ENCODE results near the gene BRCA2.

BRCA2 gene, protein sequence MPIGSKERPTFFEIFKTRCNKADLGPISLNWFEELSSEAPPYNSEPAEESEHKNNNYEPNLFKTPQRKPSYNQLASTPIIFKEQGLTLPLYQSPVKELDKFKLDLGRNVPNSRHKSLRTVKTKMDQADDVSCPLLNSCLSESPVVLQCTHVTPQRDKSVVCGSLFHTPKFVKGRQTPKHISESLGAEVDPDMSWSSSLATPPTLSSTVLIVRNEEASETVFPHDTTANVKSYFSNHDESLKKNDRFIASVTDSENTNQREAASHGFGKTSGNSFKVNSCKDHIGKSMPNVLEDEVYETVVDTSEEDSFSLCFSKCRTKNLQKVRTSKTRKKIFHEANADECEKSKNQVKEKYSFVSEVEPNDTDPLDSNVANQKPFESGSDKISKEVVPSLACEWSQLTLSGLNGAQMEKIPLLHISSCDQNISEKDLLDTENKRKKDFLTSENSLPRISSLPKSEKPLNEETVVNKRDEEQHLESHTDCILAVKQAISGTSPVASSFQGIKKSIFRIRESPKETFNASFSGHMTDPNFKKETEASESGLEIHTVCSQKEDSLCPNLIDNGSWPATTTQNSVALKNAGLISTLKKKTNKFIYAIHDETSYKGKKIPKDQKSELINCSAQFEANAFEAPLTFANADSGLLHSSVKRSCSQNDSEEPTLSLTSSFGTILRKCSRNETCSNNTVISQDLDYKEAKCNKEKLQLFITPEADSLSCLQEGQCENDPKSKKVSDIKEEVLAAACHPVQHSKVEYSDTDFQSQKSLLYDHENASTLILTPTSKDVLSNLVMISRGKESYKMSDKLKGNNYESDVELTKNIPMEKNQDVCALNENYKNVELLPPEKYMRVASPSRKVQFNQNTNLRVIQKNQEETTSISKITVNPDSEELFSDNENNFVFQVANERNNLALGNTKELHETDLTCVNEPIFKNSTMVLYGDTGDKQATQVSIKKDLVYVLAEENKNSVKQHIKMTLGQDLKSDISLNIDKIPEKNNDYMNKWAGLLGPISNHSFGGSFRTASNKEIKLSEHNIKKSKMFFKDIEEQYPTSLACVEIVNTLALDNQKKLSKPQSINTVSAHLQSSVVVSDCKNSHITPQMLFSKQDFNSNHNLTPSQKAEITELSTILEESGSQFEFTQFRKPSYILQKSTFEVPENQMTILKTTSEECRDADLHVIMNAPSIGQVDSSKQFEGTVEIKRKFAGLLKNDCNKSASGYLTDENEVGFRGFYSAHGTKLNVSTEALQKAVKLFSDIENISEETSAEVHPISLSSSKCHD (N-terminal part only)

DNA sequence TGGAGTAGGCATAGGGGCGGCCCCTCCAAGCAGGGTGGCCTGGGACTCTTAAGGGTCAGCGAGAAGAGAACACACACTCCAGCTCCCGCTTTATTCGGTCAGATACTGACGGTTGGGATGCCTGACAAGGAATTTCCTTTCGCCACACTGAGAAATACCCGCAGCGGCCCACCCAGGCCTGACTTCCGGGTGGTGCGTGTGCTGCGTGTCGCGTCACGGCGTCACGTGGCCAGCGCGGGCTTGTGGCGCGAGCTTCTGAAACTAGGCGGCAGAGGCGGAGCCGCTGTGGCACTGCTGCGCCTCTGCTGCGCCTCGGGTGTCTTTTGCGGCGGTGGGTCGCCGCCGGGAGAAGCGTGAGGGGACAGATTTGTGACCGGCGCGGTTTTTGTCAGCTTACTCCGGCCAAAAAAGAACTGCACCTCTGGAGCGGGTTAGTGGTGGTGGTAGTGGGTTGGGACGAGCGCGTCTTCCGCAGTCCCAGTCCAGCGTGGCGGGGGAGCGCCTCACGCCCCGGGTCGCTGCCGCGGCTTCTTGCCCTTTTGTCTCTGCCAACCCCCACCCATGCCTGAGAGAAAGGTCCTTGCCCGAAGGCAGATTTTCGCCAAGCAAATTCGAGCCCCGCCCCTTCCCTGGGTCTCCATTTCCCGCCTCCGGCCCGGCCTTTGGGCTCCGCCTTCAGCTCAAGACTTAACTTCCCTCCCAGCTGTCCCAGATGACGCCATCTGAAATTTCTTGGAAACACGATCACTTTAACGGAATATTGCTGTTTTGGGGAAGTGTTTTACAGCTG, at the start of gene BRCA2, which contains the start of gene ZAR1L:
TSS of gene BRCA2 (plus strand) at position 271 of the 790 bp plus-strand sequence. CDS start 953 bp downstream, outside the sequence.
TSS of gene ZAR1L (minus strand) at position 126 of the 790 bp plus-strand sequence. CDS start 3,438 bp downstream, outside the sequence.
- DNase-seq: peak; percentile 37

DNA sequence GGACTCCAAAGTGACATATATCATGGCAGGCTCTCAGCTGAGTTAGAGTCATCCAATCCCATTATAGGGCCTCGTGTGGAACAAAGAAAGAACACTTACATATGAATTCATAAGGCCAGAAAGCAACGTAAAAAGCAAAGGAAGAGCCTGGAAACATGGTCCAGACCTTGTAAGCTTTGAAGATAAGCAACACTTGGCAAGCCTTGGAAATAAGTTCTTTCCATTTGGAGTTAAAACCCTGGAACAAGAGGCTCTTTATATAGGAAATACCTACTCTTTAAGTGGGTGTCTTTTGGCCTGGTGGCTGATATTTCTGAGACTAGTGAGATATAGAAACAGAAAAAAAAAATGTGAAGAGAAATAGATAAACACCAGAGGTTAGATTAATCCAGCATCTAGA, 49.6 kb upstream of the BRCA2 start:
- DNase-seq: no peak

DNA sequence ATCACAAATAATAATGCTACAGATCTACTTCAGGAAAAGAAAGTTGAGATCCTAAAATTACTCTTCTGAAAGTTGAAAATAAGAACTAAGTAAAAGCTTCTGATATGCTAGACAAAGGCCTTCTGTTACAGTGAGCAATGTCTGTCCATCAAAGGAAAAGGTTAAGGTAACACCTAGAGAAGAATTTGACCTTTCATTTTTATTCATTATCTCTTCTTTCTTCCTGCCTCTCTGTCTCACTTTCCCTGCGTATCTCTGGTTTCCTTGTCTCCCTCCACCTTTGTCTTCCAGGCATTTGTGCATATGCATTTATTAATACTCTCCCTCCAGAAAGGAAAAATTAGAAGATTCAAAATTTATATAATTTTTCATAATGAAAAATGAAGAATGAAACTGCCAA, 49.2 kb upstream of the BRCA2 start:
- no peak for DNase-seq

DNA sequence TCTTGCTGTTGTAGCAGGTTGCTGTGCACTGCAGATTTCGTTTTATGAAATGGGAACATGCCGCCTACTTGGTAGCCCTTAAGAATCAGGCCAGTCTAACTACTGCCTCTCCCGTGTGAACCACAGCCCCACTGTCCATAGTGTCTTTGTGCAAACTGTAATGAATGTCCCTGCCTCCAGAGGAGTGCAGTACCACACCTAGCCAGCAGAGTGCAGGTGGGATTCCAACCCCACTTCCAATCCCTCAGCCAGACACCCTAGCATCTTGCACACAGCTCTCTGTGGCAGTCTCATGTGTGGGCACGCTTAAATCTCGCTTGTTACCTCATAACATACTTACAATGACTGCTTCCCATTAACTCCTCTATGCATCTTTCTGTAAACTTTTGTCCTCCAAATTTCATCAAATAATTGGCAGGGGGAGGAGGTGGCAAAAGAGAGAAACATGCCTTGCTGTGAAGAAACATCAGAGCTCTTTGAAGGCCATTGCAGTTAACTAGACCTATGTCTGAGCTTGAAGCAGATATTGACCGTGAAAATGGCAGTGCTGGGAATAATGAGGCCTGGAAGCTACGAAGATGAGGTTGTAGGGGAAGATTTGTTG, 47.4 kb upstream of the BRCA2 start:
- no peak for DNase-seq

DNA sequence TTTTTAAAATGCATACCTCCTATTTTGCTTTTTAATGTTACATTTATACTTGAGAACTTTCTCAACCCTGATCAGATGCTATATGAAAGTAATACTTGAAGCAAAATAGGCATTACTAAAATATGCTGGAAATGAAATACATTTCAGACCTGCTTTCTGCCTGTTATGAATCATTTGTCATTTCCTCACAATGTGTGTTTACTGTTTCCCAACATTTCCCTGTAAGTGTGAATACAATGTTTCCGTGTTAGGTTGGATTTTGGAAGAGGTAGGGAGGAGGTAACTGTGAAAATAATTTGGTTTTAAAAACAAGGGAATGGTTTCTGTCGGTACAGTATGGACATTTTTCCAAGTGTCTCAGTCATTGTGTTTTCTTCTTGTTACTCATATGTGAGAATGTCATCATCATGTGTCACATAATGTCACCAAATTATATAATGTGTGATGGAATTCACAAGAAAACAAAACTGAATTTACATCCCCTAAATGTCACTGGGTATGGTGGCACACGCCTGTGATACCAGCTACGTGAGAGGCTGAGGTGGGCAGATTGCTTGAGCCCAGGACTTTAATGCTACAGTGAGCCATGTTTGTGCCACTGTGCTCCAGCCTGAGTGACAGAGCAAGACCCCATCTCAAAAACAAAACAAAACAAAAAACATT, 43.2 kb upstream of the BRCA2 start:
- no peak for DNase-seq

DNA sequence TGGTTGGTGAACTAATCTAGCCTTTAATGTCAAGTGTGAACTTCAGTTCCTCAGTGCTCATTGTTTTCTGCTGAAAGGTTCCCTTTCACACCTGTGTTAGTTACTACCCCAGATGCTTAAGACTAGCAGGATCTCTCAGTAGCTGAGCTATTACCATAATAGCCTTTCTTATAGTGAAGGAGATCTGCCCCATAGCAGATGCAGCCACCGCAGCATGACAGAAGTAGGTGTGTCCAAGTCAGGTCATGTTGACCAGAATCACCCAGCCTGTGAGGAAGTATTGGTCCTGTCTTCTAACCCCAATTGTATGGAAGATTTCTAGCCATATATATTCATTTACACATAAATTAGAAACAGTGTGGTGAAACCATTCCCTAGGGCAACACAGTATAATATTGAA, 37.5 kb upstream of the BRCA2 start:
- no peak for DNase-seq

DNA sequence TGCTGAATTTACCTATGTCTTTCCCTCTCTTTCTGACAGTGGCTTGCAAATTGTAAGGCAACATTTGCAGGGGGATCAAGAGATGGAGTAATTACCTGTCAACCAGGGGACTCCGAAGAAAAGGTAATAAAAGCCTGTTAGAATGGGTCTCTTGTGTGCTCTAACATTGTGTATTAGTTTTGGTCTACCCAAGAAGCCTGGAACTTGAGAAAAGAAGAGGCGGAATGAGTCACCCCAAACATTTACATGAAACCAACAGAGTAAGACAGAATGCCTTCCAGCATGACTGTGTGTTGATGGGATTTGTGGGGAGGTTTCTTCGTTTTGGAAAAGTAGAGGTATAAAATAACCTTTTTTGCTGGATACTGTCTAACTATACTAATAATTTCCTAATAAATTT, 36.9 kb upstream of the BRCA2 start:
- no peak for DNase-seq

DNA sequence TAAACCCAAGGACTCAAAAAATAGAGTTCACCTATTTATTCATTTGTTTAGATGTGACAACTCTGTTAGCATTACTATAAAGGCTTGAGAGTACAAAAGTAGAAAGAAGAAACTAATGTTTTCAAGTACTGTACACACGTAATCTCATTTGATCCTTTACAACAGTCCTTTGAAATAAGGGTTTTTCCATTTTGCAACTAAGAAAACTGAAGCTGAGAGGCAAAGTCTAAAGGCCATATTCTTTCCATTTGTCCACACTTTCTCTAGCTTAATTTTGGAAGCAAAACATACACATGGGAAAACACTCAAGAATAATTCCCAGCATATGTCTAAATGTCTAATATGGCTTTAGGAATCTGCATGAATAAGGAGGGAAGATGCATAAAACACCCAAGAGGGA, 34.2 kb upstream of the BRCA2 start:
- DNase-seq: no peak

DNA sequence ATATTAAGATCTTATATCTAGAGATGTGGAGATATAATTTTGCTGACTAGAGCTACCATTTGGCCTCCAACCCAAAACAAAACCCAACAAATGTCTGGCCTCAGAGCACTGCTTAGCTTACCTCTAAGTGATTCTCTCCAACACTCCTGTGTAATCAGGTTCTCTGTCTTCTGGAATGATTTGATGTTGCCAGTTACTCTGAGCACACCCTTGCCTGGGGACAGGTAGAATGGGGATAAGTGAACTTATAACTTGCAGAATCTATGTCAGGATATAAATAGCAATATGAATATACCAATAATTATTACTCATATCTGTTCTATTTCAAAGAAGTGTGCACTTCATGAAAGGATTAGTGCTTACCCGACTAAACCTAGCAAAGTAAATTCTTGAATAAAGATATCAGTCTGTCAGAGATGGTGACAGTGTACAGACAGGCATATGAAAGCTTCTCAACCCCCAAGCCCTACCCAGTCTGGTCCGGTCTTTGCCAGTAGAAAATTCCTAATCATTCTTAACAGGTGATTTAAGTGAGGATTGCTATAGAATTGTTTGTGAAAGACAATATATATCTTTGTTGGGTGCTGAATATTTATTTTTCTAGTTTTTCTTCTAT, 33.1 kb upstream of the BRCA2 start:
- DNase-seq: no peak

DNA sequence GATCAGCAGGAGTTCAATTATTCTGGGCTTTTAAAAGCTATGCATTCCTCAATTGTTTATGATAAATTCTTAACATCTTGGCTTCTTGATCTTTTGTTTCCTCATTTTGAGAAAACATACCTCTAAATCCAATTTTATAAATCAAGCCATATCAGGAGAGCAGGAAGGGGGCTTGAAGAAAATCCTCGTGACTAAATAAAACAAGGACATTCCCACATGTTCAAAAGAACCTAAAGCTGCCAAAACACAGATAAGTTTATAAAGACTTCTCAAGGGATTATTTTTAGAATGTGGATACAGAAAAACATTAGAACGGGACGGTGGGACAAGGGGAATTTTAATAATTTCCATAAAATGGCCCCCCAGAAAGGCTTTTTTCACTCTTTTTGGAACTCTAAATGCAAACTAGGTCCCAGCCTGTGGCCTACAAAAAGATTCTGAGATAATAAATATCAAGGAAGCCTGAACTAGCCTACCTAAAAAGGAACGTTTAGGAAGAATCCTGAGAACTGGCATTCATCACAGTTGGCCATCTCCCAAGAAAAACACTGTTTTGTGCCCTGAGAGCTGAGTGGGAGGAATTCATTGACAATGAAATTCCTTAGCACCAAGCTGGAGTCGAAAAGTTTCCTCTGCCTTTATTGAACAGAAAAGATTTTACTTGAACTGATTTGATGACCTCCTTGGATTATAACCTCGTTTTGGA, 30.2 kb upstream of the BRCA2 start:
- DNase-seq: no peak

DNA sequence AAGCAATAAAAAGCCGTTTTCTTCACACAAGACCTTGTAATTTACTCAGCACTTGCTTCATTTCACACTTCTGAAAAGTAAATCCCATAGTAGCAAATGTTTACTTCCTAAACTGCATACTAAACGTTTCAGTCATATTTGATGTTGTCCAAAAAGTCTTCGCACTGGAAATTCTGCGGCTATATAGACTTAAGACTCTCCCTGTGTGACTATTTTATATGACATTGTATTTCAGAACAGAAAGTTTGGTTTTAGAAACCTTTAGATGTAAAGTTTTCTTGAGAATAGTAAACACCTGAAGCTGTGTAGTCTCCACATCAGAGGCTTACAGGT, 29.7 kb upstream of the BRCA2 start:
- DNase-seq: no peak

DNA sequence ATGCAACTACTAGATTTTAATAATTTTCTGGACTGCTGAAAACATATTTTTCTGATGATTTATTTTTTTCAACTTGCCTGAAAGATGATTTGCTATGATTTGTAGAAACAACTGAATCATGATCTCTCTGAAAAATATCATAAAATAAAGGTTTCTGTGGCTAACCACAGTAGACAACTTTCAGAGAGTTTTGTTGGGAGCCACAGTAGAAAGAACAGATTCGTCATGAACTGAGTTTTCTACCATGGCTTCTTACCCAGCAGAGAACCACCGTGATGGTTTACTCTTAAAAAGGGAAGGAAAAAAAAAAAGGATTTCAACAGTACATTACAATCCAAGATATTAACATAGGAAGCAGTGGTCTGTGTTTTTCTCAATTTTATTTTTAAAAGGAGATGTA, 18.1 kb upstream of the BRCA2 start:
- no peak for DNase-seq

DNA sequence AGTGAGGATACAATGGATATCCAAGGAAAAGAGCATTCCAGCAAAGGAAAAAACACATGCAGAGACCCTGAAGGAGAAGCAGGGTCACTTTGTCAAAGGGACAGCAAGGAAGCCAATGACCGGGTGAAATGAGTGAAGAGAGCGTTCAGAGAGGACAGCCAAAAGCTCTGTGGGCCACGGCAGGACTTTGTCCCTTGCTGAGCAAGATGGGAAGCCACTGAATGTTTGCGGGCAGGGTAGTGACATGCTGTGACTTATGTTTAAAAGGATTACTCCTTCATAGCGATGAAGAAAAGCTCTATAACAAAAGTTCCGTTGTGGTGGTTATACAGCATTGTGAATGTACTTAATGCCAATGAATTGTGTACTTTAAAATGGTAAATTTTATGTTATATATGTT, 16.6 kb upstream of the BRCA2 start:
- no peak for DNase-seq

DNA sequence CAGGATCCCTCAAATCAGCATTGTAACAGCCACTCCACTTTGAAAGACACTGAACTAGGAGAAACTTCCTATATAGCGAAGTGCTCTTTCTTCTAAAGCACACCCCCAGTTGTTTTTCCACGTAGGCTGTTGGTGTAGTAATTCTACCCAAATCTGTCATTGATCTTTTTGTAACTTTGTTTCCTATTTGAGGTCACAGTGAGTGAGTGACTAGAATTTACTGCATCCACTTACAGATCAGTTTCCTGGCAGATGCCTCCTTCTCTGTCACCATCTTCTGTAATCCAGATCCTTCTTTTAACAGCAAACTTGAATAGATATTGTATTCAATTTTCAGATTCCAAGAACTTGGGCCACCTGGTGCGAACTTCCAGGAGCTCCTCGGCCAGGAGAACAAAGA, 15.4 kb upstream of the BRCA2 start:
- DNase-seq: no peak

DNA sequence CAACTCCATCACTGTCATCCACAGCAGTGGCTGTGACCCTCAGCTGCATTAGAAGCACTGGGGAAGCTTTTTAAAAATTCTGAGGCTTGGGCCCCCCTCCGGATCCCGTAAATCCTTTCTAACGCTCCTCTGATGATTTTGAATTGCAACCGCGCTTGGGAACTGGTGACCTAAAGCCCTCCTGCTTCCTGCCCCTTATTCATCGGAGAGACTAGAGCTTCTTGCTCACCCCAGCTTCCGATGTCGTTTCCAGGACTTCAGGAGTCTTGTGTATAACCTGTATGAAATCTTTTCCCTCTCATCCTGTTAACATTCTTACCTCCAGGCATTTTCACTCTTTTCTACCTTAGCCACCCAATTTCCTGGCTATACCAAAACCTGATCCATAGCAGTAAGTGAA, 14.9 kb upstream of the BRCA2 start:
- no peak for DNase-seq

DNA sequence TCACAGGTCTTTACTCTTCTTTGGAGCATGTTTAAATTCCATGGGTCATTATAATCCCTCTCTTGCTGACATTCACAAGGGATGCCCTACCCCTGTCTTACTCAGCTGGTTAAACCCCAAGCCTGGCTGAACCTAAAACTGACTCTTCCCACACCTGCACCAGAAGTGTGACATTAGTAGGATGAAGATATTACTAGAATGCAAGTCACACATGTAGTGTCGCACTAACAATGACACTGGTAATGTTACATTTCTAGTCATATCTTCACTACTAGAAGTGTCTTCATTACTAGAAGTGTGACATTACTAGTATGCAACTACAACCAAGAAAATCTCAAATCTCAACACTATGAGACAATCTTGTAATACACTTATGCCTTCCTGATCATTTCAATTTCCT, 14.4 kb upstream of the BRCA2 start:
- no peak for DNase-seq

DNA sequence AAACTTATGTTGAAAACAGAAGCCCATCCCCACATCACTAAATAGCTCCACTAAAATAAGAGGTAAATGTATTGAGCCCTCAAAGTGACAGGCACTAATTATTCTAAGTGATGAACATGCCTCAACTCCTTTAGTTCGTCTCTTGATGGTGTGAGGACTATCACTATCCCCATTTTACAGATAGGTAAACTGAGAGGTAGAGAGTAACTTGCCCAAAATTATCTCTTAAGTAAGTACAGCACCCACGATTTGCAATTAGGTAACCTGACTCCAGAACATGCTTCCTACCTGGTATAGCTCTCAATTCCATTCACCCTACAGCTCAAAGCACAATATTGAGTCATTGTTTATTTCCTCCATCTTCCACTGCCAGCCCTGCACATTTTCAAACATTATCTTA, 12.8 kb upstream of the BRCA2 start:
- no peak for DNase-seq

DNA sequence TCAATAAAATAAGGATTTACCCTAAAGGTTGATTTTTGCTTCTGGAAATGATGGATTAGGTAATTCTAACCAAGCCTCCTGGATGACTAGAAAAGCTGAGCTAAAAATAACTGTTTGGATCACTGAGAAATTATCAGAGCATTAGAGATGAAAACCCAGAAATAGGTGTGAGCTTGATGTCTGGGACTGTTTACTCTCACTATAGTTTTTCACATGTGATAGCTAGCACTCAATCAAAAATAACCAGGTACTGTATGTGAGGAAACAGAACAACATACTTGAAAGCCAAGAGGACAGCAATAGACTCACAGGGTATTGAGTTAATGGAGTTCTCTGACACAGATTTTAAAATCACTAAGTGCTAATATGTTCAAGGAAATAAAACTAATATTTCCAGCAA, 9.7 kb upstream of the BRCA2 start:
- no peak for DNase-seq

DNA sequence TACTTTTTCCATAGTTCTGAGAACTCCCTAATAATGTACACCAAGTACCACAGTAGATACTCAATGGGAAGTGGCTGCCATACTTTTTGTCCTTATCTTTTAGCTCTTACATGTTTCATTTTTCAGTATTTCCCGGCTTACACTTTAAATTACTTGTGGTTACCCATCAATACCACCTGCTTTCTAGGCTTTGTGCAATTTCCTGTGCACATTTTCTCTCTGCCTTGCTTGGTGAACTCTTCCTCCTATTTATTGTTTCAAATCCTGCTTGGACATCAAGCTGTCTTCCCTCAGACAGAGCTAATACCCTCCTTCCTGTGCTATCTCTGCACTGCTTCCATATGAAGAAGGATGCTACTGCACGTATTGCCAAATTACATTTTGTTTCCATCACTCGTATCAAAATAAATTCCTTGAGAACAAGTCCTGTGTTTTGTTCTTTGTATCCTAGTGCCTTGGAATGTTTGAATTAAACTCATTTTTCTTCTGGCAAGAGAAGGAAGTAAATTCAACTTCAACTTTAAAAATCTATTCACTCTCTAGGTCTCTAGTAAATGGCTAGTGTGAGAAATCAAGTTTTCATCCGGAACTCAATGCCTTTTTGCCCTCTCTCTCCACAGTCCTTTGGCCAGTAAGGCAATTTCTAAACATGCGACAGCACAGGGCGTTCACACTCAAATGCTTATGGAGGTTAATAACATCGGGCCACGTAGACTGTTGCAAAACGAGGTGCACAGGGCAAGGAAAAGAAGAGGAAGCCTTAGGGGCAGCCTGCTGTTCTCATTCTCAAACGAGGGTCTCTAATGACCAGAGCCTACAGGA, 5.8 kb upstream of the BRCA2 start:
- no peak for DNase-seq

Data from 8988T (cell line).